Stimulated activated CD4-positive, alpha-beta T cell treated with anti-CD3 and anti-CD28 coated beads, Interleukin-2, amount 100 ng/mL, for 4 hours (primary cell): ENCODE measurements around the gene DTWD1.
"Not testable (repeated sequence)": the region's sequence is repeated elsewhere in the genome, so short reads cannot be mapped to it uniquely, and the experiment has no call there.

Source experiments
- DNase-seq: peaks from one replicate; pipeline ENCODE4 v3.0.0-alpha.2; 2020; ENCODE audit warnings: low read depth

The DTWD1 gene

GRCh38 chr15:49645941-49646340 lies 25.1 kb downstream of the DTWD1 start:
- DNase-seq = no peak

- no peak for DNase-seq
These were observed 26.0 kb downstream of the DTWD1 start for GRCh38 chr15:49646891-49647290.

- no peak for DNase-seq
These were observed 29.1 kb downstream of the DTWD1 start for GRCh38 chr15:49649987-49650386.

- no peak for DNase-seq
These were observed 29.8 kb downstream of the DTWD1 start for GRCh38 chr15:49650676-49651075.

GRCh38 chr15:49652922-49653321 lies 32.1 kb downstream of the DTWD1 start:
- DNase-seq = no peak

GRCh38 chr15:49656734-49657133 lies 35.9 kb downstream of the DTWD1 start:
- no peak for DNase-seq

GRCh38 chr15:49664716-49665115 lies 43.9 kb downstream of the DTWD1 start:
- no peak for DNase-seq

- not testable (repeated sequence) for DNase-seq
These were observed 45.6 kb downstream of the DTWD1 start for GRCh38 chr15:49666486-49666885.

GRCh38 chr15:49669288-49669687 lies 48.4 kb downstream of the DTWD1 start:
- no peak for DNase-seq

- no peak for DNase-seq
These were observed 53.0 kb downstream of the DTWD1 start for GRCh38 chr15:49673861-49674260.

- DNase-seq = no peak
These were observed 53.5 kb downstream of the DTWD1 start for GRCh38 chr15:49674370-49674769.

GRCh38 chr15:49675041-49675440 lies 54.2 kb downstream of the DTWD1 start:
- no peak for DNase-seq

- no peak for DNase-seq
These were observed 57.8 kb downstream of the DTWD1 start for GRCh38 chr15:49678655-49679054.

- no peak for DNase-seq
These were observed 65.8 kb downstream of the DTWD1 start for GRCh38 chr15:49686599-49686998.

- DNase-seq = no peak
These were observed 67.4 kb downstream of the DTWD1 start for GRCh38 chr15:49688135-49688790.

GRCh38 chr15:49692514-49693090 lies 71.8 kb downstream of the DTWD1 start:
- no peak for DNase-seq

- no peak for DNase-seq
These were observed 72.7 kb downstream of the DTWD1 start for GRCh38 chr15:49693498-49693897.

GRCh38 chr15:49696433-49696832 lies 75.6 kb downstream of the DTWD1 start:
- no peak for DNase-seq

GRCh38 chr15:49697121-49697520 lies 76.3 kb downstream of the DTWD1 start:
- no peak for DNase-seq

- not testable (repeated sequence) for DNase-seq
These were observed 82.1 kb downstream of the DTWD1 start for GRCh38 chr15:49702982-49703381.
